Astrocyte (in vitro differentiated cells and primary cell): ENCODE measurements around the gene CELSR3.

Experiments
- CTCF ChIP-seq: IDR thresholded peaks from 2 replicates; pipeline ENCODE4 v1.5.1; 2011; ENCODE audit warnings: low read depth, mild to moderate bottlenecking, inconsistent platforms, low read length, moderate library complexity; ENCODE audit not compliant: insufficient read depth
- EZH2 ChIP-seq: IDR thresholded peaks from 2 replicates; pipeline ENCODE4 v1.6.1; 2012; ENCODE audit warnings: mild to moderate bottlenecking, low read length, inconsistent platforms; ENCODE audit not compliant: insufficient read depth

DNA sequence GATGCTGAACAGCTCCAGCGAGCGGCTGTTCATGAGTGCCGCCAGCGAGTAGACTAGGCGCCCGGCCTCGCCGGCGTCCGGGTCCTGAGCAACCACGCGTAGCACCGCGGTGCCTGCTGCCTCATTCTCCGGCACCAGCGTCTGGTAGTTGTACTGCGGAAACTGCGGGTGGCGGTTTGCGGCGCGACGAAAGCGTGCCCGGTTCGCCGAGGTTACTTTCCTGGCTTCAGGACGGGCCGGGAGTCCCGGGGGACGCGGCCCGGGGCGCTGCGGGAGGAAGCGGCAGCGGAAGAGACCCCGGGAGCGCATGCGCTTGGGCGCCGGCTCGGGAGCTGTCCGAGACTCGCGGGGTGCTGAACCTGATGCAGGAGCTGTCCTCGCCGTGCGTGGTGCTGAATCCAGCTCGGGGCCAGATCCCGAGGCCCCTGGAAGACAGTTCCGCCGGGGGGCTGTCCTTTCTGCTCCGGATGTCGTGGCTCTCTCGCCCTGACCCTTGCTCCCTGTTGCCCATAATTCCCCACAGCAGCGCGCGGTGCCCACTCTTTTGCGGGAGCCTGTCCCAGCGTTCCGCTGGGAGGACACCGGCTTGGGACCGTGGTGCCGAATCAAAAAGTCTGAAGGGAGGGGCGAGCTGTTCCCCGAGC, 1.1 kb downstream of the CELSR3 start:
- TF ChIP-seq CTCF (no peak), EZH2 (no peak)
